Omental fat pad (tissue), 4 donors: ENCODE data around the gene PTPRG. TPM values are rescaled to one million over a fixed set of nuclear protein-coding genes. Genes with fewer than 3 reads are reported as not detected.

Experiments
- ATAC-seq: fragments of 150-250 bp; one replicate; pipeline ENCODE4 v1.9.1; 2016; ENCODE audit warnings: mild to moderate bottlenecking, moderate library complexity; ENCODE audit not compliant: low FRiP score
- DNase-seq: peaks from one replicate; pipeline ENCODE4 v3.0.0-alpha.2; 2019; ENCODE audit warnings: low spot score
- total RNA-seq, 4 donors: library from RNA; depleted of rRNA; stranded (reverse); fragments of >200 nt; gene quantifications; one replicate each; pipeline ENCODE4 v1.1.0, GENCODE V29; 2016
- TF ChIP-seq, protein P1 (sequence below), 3 donors: fragments of 450-650 bp; IDR thresholded peaks; one replicate each; pipeline ENCODE4 v1.5.1; 2016 to 2017; ENCODE audit warnings: antibody characterized with exemption in 3 of 3, mild to moderate bottlenecking in 3 of 3, moderate library complexity in 2 of 3

The PTPRG gene
- total RNA-seq, 4 donors from 2014 or later, result 90.0 to 172 (median 104) TPM

DNA sequence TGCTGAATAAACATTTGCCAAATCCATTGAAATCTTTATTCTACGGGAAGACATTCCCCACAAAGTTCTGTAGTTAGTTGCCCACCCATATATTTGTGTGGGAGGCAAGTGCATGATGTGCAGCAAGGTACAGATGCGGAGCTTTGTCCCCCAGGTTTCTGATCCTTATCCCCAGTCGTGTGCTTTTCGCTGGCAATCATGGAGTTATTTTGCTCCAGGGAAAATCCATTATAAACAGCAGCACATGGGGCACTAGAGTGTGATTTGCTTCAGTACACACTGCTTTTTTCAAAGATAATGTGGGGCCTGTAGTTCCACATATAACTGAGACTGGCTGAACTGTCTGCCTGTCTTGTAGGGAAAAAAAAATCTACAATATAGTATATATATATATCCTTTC lies 679.9 kb downstream of the PTPRG start:
- TF ChIP-seq, protein P1, sequence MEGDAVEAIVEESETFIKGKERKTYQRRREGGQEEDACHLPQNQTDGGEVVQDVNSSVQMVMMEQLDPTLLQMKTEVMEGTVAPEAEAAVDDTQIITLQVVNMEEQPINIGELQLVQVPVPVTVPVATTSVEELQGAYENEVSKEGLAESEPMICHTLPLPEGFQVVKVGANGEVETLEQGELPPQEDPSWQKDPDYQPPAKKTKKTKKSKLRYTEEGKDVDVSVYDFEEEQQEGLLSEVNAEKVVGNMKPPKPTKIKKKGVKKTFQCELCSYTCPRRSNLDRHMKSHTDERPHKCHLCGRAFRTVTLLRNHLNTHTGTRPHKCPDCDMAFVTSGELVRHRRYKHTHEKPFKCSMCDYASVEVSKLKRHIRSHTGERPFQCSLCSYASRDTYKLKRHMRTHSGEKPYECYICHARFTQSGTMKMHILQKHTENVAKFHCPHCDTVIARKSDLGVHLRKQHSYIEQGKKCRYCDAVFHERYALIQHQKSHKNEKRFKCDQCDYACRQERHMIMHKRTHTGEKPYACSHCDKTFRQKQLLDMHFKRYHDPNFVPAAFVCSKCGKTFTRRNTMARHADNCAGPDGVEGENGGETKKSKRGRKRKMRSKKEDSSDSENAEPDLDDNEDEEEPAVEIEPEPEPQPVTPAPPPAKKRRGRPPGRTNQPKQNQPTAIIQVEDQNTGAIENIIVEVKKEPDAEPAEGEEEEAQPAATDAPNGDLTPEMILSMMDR (IDR thresholded peaks at IDR 0.05), result no peak
- DNase-seq (no peak), ATAC-seq (no peak)

DNA sequence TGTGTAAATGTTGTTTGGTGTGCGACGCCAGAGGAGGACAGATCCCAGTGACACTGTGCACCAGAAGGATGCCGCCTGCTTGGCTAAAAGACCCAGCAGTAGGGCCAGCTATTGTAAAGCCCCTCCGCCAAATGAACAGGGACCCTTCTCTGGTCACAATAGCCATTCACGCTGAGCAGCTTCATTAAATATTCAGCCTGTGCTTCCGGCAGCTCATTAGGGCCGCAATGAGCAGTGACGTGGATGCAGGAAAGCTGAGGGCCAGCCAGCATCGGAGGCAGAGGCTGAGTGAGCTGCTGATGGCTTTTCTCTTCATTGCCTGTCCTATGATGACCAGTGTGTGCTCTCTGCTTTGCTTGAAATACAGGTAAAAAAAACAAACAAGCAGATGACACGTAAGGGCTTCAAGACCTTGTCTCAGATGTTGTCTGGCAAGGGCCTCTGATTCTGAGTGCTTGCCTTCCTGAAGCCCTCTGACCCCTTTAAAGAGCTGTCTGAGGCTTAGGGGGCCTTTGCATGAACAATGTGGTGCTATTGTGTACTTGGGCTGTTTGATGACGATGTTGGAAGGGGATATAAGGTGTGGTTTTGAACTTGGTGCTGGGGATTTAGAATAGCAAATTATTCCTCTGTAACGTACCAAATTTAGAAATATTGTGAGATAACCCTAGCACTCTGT lies 681.6 kb downstream of the PTPRG start:
- TF ChIP-seq, protein P1 (IDR thresholded peaks at IDR 0.05), result no peak
- DNase-seq (no peak), ATAC-seq (no peak)

DNA sequence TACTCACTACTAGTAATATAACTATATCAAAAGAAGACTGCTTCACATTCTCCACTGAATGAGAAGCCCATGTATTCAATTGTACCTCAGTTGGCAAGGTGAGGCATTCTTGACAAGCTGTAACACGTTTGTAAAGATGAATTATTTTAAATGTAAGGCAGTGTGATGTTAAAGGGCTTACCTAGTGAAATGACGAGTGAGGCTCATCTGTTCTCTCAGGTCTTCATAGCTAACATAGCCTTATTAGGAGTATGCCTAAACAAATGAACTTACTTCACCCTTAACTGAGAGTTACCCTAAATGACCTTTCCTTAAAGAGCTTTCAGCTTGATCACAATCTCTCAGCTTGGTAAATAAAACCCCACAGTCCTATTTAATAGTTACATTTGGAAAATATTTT lies 684.7 kb downstream of the PTPRG start:
- TF ChIP-seq, protein P1 (IDR thresholded peaks at IDR 0.05), result no peak
- DNase-seq, result no peak
- no peak for ATAC-seq

DNA sequence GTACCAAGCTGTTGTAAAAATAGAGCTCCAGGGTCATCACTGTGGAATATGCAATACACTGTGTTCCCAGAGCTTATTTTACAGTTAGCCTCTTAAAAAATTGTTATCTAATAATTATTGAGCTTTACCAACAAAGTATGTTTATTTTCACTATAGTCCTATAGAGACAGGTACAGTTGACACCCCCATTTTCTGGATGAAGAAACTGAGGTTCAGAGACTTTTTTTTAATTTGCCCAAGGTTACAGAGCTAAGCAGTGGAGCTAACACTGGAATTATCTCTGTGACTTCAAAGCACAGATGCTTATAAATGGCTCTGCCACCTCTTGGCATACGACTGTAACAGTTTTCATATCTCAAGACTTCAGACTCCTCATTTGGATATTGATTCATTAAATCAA lies 685.6 kb downstream of the PTPRG start:
- ATAC-seq (no peak), DNase-seq (no peak)
- TF ChIP-seq, protein P1 (IDR thresholded peaks at IDR 0.05), result no peak

DNA sequence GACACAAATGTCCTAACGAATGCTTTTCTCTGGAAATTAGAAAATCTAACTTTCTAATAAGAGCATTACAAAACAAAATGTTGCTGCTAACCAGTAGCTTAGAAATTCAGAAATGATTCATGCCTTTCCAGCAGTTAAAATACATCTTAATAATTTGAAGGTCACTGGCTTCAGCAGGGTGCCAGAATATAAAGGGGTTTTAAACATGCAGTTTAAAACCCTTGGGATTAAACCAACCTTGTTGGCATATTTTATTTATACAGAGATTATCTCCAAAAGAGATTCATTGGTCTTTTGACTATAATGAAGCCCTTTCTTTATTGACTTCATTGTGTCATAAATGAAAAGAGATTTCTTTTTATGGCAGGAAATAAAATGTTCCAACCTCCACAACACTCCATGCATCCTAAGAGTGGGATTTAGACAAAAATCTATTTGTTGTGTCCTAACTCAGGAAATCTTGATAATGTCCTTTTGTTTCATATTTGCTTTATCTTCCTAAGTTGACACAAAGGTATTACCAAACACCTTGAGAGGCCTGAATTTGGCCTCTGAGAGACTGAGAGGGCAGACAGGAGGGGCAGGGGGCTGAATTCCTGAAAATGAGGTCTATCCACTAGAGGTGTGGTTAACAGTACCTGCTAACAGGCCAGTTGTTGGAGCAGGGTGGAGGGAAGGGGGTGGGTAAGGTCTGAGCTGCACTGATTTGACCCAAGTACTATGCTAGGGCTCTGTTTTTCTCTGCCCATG lies 687.5 kb downstream of the PTPRG start:
- TF ChIP-seq, protein P1 (IDR thresholded peaks at IDR 0.05), result no peak
- ATAC-seq, result no peak
- DNase-seq, result no peak

DNA sequence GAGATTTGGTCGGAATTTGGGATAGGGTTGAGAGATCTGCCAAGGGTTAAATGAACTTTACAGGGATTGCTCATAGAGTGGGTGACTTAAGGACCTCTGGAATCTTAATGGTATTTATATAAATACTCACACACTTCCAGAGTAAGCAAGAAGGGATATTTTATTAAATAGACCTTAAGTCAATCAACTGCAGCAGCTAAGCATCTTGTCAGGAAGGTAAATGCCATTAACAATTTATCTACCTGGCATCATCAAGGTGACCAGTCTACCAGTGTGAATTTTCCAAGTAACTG lies 688.1 kb downstream of the PTPRG start:
- no peak for DNase-seq
- TF ChIP-seq, protein P1 (IDR thresholded peaks at IDR 0.05), result no peak
- no peak for ATAC-seq
